H1 (cell line): ENCODE data around the gene RHBDD1. TPM values are rescaled to one million over a fixed set of nuclear protein-coding genes. Genes with fewer than 3 reads are reported as not detected.

Experiments used
- CTCF ChIA-PET: fragments of 300-600 bp; sonication (Branson Sonifier 250); formaldehyde crosslinking; loops from one replicate; lab custom pipeline; 2021; ENCODE audit not compliant: partially characterized antibody; lab: Charles Lee
- POLR2A ChIA-PET: fragments of 300-600 bp; sonication (Branson Sonifier 250); formaldehyde crosslinking; loops from one replicate; lab custom pipeline; 2021; ENCODE audit warnings: inconsistent platforms; ENCODE audit not compliant: partially characterized antibody; lab: Charles Lee
- DNase-seq, 2 experiments: peaks; one replicate each; pipeline versions ENCODE4 v3.0.0 to v3.0.0-alpha.2; 2010 to 2022; ENCODE audit warnings: low spot score in 2 of 2, low read depth in 1 of 2, mixed read lengths in 1 of 2
- FAIRE-seq: peaks from 2 replicates; lab custom pipeline; 2011; peaks lifted over from hg19 to GRCh38; lab: Jason Lieb, UNC
- H2AFZ ChIP-seq: 2 replicates; pipeline ENCODE4 v1.8.1; 2012; ENCODE audit warnings: low read length, inconsistent platforms
- H2AK5ac ChIP-seq: 2 replicates; pipeline ENCODE4 v1.6.1; 2013; ENCODE audit warnings: low read depth, low read length
- H2BK120ac ChIP-seq: replicated peaks from 2 replicates; pipeline ENCODE3; 2013; ENCODE audit warnings: low read depth, low read length, inconsistent platforms
- H2BK12ac ChIP-seq: 2 replicates; pipeline ENCODE4 v1.6.1; 2013; ENCODE audit warnings: low read depth, low read length
- H2BK15ac ChIP-seq: 2 replicates; pipeline ENCODE4 v1.6.1; 2013; ENCODE audit warnings: low read length
- H2BK20ac ChIP-seq: 2 replicates; pipeline ENCODE4 v1.6.1; 2013; ENCODE audit warnings: low read length
- H2BK5ac ChIP-seq: 2 replicates; pipeline ENCODE4 v1.6.1; 2013; ENCODE audit warnings: low read depth, low read length
- H3K14ac ChIP-seq: 2 replicates; pipeline ENCODE4 v1.6.1; 2013; ENCODE audit warnings: inconsistent platforms; ENCODE audit not compliant: insufficient read length
- H3K18ac ChIP-seq: 2 replicates; pipeline ENCODE4 v1.6.1; 2013; ENCODE audit warnings: low read length; ENCODE audit errors: extremely low read depth
- H3K23ac ChIP-seq: 2 replicates; pipeline ENCODE4 v1.6.1; 2013; ENCODE audit warnings: inconsistent platforms; ENCODE audit not compliant: insufficient read length
- H3K23me2 ChIP-seq: 2 replicates; pipeline ENCODE4 v1.6.1; 2013; ENCODE audit warnings: low read depth, low read length
- H3K27ac ChIP-seq: 2 replicates; pipeline ENCODE4 v1.6.1; 2011; ENCODE audit warnings: low read depth, low read length, inconsistent platforms
- H3K27me3 ChIP-seq, 4 experiments: replicated peaks in 1 of 4; 1 replicate in 1 of 4; 2 replicates in 3 of 4; pipeline versions ENCODE4 v1.6.1 to v1.8.1; 2011 to 2013; ENCODE audit warnings: low read length in 3 of 4, mild to moderate bottlenecking in 3 of 4, inconsistent platforms in 2 of 4, mixed read lengths in 2 of 4, moderate library complexity in 1 of 4; ENCODE audit not compliant: control insufficient read depth in 3 of 4, insufficient read depth in 3 of 4; ENCODE audit errors: extremely low read depth in 1 of 4
- H3K36me3 ChIP-seq, 4 experiments: 2 replicates each; pipeline versions ENCODE4 v1.6.1 to v1.8.1; 2011 to 2013; ENCODE audit warnings: mild to moderate bottlenecking in 4 of 4, low read length in 3 of 4, moderate library complexity in 2 of 4, control low read depth in 1 of 4, inconsistent platforms in 1 of 4; ENCODE audit not compliant: insufficient read depth in 4 of 4, control insufficient read depth in 2 of 4
- H3K4ac ChIP-seq: replicated peaks from 2 replicates; pipeline ENCODE3; 2013; ENCODE audit warnings: low read length, low read depth, mixed read lengths, inconsistent platforms; ENCODE audit not compliant: insufficient read length
- H3K4me1 ChIP-seq, 4 experiments: replicated peaks in 1 of 4; 1 replicate in 1 of 4; 2 replicates in 3 of 4; pipeline versions ENCODE4 v1.6.1 to v1.8.1; 2011 to 2013; ENCODE audit warnings: low read length in 3 of 4, inconsistent platforms in 2 of 4, mixed read lengths in 1 of 4; ENCODE audit not compliant: insufficient read depth in 4 of 4, control insufficient read depth in 3 of 4
- H3K4me2 ChIP-seq, 2 experiments: 2 replicates each; pipeline versions ENCODE4 v1.6.1 to v1.8.1; 2011 to 2013; ENCODE audit warnings: low read depth in 2 of 2, low read length in 2 of 2, control low read depth in 1 of 2, inconsistent platforms in 1 of 2, mild to moderate bottlenecking in 1 of 2; ENCODE audit not compliant: insufficient read depth in 1 of 2
- H3K4me3 ChIP-seq, 4 experiments: fragments of 200-600, 300-600 bp in 1 of 4; sonication (generic), shearing (Covaris generic), sonication (Bioruptor Twin) in 1 of 4; 2 replicates each; pipeline versions ENCODE4 v1.5.1 to v1.8.1; 2011 to 2016; ENCODE audit warnings: low read length in 4 of 4, low read depth in 3 of 4, control low read depth in 2 of 4, inconsistent platforms in 2 of 4, mild to moderate bottlenecking in 2 of 4, mixed read lengths in 1 of 4, moderate library complexity in 1 of 4; ENCODE audit not compliant: insufficient read depth in 2 of 4; ENCODE audit errors: extremely low read depth in 1 of 4
- H3K56ac ChIP-seq: replicated peaks from 2 replicates; pipeline ENCODE3; 2013; ENCODE audit warnings: low read depth, mild to moderate bottlenecking, mixed read lengths, low read length, inconsistent platforms; ENCODE audit not compliant: insufficient read length
- H3K79me1 ChIP-seq: 2 replicates; pipeline ENCODE4 v1.6.1; 2013; ENCODE audit warnings: low read depth, low read length, control low read depth
- H3K79me2 ChIP-seq, 2 experiments: 2 replicates each; pipeline versions ENCODE4 v1.6.1 to v1.8.1; 2012 to 2013; ENCODE audit warnings: low read length in 2 of 2, mild to moderate bottlenecking in 2 of 2, inconsistent platforms in 1 of 2; ENCODE audit not compliant: insufficient read depth in 2 of 2, control insufficient read depth in 1 of 2
- H3K9ac ChIP-seq, 4 experiments: replicated peaks in 1 of 4; 1 replicate in 1 of 4; 2 replicates in 3 of 4; pipeline versions ENCODE4 v1.6.1 to v1.8.1; 2011 to 2013; ENCODE audit warnings: low read depth in 3 of 4, low read length in 3 of 4, control low read depth in 2 of 4, mild to moderate bottlenecking in 2 of 4, moderate library complexity in 2 of 4, inconsistent platforms in 1 of 4; ENCODE audit errors: extremely low read depth in 1 of 4
- H3K9me3 ChIP-seq, 2 experiments: 2 replicates each; pipeline versions ENCODE4 v1.6.1 to v1.8.1; 2012 to 2013; ENCODE audit warnings: mild to moderate bottlenecking in 2 of 2, moderate library complexity in 2 of 2, control low read depth in 1 of 2, inconsistent platforms in 1 of 2, low read depth in 1 of 2, low read length in 1 of 2, mixed read lengths in 1 of 2; ENCODE audit not compliant: insufficient read depth in 2 of 2
- H4K20me1 ChIP-seq, 2 experiments: replicated peaks in 1 of 2; 2 replicates each; pipeline versions ENCODE3 to v1.8.1; 2011 to 2013; ENCODE audit warnings: inconsistent platforms in 2 of 2, low read length in 2 of 2, mild to moderate bottlenecking in 1 of 2; ENCODE audit not compliant: insufficient read depth in 2 of 2, control insufficient read depth in 1 of 2
- H4K5ac ChIP-seq: 2 replicates; pipeline ENCODE4 v1.6.1; 2013; ENCODE audit warnings: low read length, low read depth, mixed read lengths, inconsistent platforms; ENCODE audit not compliant: insufficient read length
- H4K8ac ChIP-seq: 2 replicates; pipeline ENCODE4 v1.8.0; 2013; ENCODE audit warnings: mild to moderate bottlenecking, moderate library complexity, low read length, inconsistent platforms; ENCODE audit not compliant: insufficient read depth; ENCODE audit errors: extremely low read depth
- H4K91ac ChIP-seq: replicated peaks from 2 replicates; pipeline ENCODE3; 2013; ENCODE audit warnings: low read length, mixed read lengths, inconsistent platforms; ENCODE audit not compliant: insufficient read length
- KDM5A ChIP-seq: fragments of 200-600 bp; IDR thresholded peaks from 2 replicates; pipeline ENCODE4 v1.7.1; 2012; ENCODE audit warnings: mild to moderate bottlenecking, low read length, inconsistent platforms, mixed read lengths
- SP2 ChIP-seq: IDR thresholded peaks from 2 replicates; pipeline ENCODE4 v1.6.1; 2012; ENCODE audit warnings: mild to moderate bottlenecking, low read length, inconsistent platforms
- SUZ12 ChIP-seq: fragments of 200-600 bp; sonication (generic); IDR thresholded peaks from 2 replicates; pipeline ENCODE4 v1.6.1; 2012; ENCODE audit warnings: mild to moderate bottlenecking, inconsistent platforms, low read length, moderate library complexity, mixed read lengths
- polyA plus RNA-seq, 7 experiments: library from polyadenylated mRNA; depleted of rRNA in 3 of 7; stranded (reverse) in 5 of 7; unstranded in 2 of 7; fragments of >200 nt in 5 of 7; fragments of 200-250 nt in 2 of 7; gene quantifications; 1 replicate in 5 of 7; 2 replicates in 1 of 7; 4 replicates in 1 of 7; pipeline versions ENCODE4 v1.2.1 to v1.2.3, GENCODE V29; 2011 to 2013; ENCODE audit warnings: missing spikeins in 2 of 7, mixed read lengths in 2 of 7
- total RNA-seq: library from RNA; stranded (reverse); fragmentation: NEBNext Ultra II Directional; extraction: Animal tissue kit (Norgen Biotek cat#: 25700); gene quantifications from 2 replicates; pipeline ENCODE4 v1.2.1, GENCODE V29; 2021

The RHBDD1 gene
- total and polyA plus RNA-seq, 2 of the 8 experiments (the other 6 are each of a cell fraction or from before 2014, with no cell fraction given), result 10.5 to 23.1 TPM

DNA sequence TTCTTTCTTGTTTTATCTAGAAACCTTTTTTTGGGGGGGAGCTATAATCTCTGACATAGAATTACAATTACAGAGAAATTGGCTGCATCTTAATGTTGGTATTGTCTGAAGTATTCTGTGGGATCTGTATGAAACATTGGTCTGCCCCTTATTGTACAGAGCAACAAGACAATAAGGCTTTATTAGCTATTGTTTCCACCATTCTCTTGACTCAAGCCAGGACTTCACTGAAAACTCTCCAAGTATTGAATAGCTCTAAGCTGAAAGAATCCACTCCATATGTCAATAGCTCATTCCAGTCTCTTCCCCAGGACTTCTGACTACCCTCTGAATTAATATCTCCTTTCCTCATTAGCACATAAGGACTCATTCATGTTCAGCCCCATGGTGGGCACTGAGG, 77.8 kb downstream of the RHBDD1 start:
- no peak overlapping the region for H4K91ac ChIP-seq
- no peak overlapping the region for H3K18ac ChIP-seq
- no peak for FAIRE-seq
- H3K14ac ChIP-seq, result no peak overlapping the region
- no peak overlapping the region for H3K9ac ChIP-seq
- H4K8ac ChIP-seq, result no peak overlapping the region
- ChIA-PET CTCF (interaction anchor here (0.7 to 1.2 kb wide), 2 partner anchors 1098 to 1241 kb away, joined by 4 read pairs; no protein-coding TSS in a partner anchor), POLR2A (no interaction called here)
- no peak overlapping the region for H2AK5ac ChIP-seq
- no peak overlapping the region for H2BK120ac ChIP-seq
- no peak overlapping the region for H2BK12ac ChIP-seq
- no peaks in the 10 kb centered on the region for H3K27me3 ChIP-seq
- H3K79me1 ChIP-seq, result no peaks in the 10 kb centered on the region
- no peak overlapping the region for H2AFZ ChIP-seq
- H3K36me3 ChIP-seq, result no peaks in the 10 kb centered on the region
- no peak overlapping the region for H2BK20ac ChIP-seq
- no peak overlapping the region for H3K23ac ChIP-seq
- H3K4me2 ChIP-seq, result no peak overlapping the region
- H2BK5ac ChIP-seq, result no peak overlapping the region
- H3K4ac ChIP-seq, result no peak overlapping the region
- H3K4me1 ChIP-seq, result no peaks in the 10 kb centered on the region
- no peak for DNase-seq
- H3K79me2 ChIP-seq, result no peaks in the 10 kb centered on the region
- no peak overlapping the region for H4K5ac ChIP-seq
- H3K56ac ChIP-seq, result no peak overlapping the region
- no peaks in the 10 kb centered on the region for H3K23me2 ChIP-seq
- no peak overlapping the region for H2BK15ac ChIP-seq
- H3K9me3 ChIP-seq, result no peaks in the 10 kb centered on the region
- no peaks in the 10 kb centered on the region for H4K20me1 ChIP-seq
- TF ChIP-seq KDM5A (no peak), SP2 (no peak), SUZ12 (no peak)
- no peak overlapping the region for H3K27ac ChIP-seq
- no peak overlapping the region for H3K4me3 ChIP-seq
